B cell (primary cell): ENCODE results near the gene DCUN1D1. TPM values are rescaled to one million over a fixed set of nuclear protein-coding genes. Genes with fewer than 3 reads are reported as not detected.
"Not testable (repeated sequence)": the region's sequence is repeated elsewhere in the genome, so short reads cannot be mapped to it uniquely, and the experiment has no call there.

ENCODE experiments used
- ATAC-seq: fragments of 200-7000 bp; cut with Tn5 transposase; one replicate; pipeline ENCODE4 v1.10.0; 2021; ENCODE audit warnings: low read depth, mild to moderate bottlenecking, moderate number of reproducible peaks, moderate library complexity
- CTCF ChIA-PET: fragments of 350-600 bp; sonication (Branson Sonifier 250); formaldehyde crosslinking; loops from one replicate; lab custom pipeline; 2021; ENCODE audit warnings: antibody characterized with exemption, inconsistent platforms; lab: Charles Lee
- POLR2A ChIA-PET: fragments of 350-600 bp; sonication (Branson Sonifier 250); formaldehyde crosslinking; loops from one replicate; lab custom pipeline; 2021; ENCODE audit warnings: antibody characterized with exemption; lab: Charles Lee
- DNase-seq: peaks from one replicate; pipeline ENCODE4 v3.0.0; 2013
- H2AFZ ChIP-seq: 2 replicates; pipeline ENCODE4 v1.6.1; 2012; ENCODE audit warnings: mild to moderate bottlenecking, low read depth, low read length; ENCODE audit not compliant: insufficient read depth, poor library complexity, severe bottlenecking
- H3K27ac ChIP-seq, 2 donors: 1 replicate in 1 of 2; 2 replicates in 1 of 2; pipeline ENCODE4 v1.5.1; 2012 to 2013; ENCODE audit warnings: low read length in 2 of 2, mild to moderate bottlenecking in 2 of 2, moderate library complexity in 1 of 2
- H3K27me3 ChIP-seq, 4 experiments: fragments of 200-600 bp in 1 of 4; sonication (generic) in 1 of 4; replicated peaks in 1 of 4; 1 replicate in 2 of 4; 2 replicates in 2 of 4; pipeline versions ENCODE4 v1.6.1 to v1.7.0; 2013 to 2016; ENCODE audit warnings: low read length in 3 of 4, mild to moderate bottlenecking in 2 of 4, mixed read lengths in 1 of 4, moderate library complexity in 1 of 4; ENCODE audit not compliant: insufficient read depth in 4 of 4, control insufficient read depth in 3 of 4; ENCODE audit errors: control extremely low read depth in 1 of 4
- H3K36me3 ChIP-seq, 2 experiments: replicated peaks in 1 of 2; 1 replicate in 1 of 2; 2 replicates in 1 of 2; pipeline versions ENCODE4 v1.6.1 to v1.7.1; 2013; ENCODE audit warnings: low read length in 1 of 2; ENCODE audit not compliant: insufficient read depth in 2 of 2, control insufficient read depth in 1 of 2; ENCODE audit errors: control extremely low read depth in 1 of 2, extremely low read depth in 1 of 2
- H3K4me1 ChIP-seq, 2 donors: fragments of 200-600 bp in 1 of 2; sonication (generic) in 1 of 2; 1 replicate in 1 of 2; 2 replicates in 1 of 2; pipeline versions ENCODE4 v1.5.1 to v1.6.1; 2013 to 2017; ENCODE audit warnings: low read length in 2 of 2; ENCODE audit not compliant: control insufficient read depth in 2 of 2, insufficient read depth in 2 of 2
- H3K4me2 ChIP-seq: replicated peaks from 2 replicates; pipeline ENCODE3; 2012; ENCODE audit warnings: mild to moderate bottlenecking, low read depth, low read length; ENCODE audit not compliant: poor library complexity, severe bottlenecking
- H3K4me3 ChIP-seq, 5 experiments: fragments of 200-600 bp in 1 of 5; sonication (generic) in 1 of 5; 1 replicate in 3 of 5; 2 replicates in 2 of 5; pipeline versions ENCODE4 v1.5.1 to v1.7.0; 2011 to 2016; ENCODE audit warnings: low read length in 4 of 5, mild to moderate bottlenecking in 4 of 5, low read depth in 2 of 5, control low read depth in 1 of 5, moderate library complexity in 1 of 5; ENCODE audit not compliant: insufficient read depth in 1 of 5; ENCODE audit errors: control extremely low read depth in 1 of 5, extremely low read depth in 1 of 5
- H3K79me2 ChIP-seq: fragments of 200-600 bp; sonication (generic); one replicate; pipeline ENCODE4 v1.6.0; 2016; ENCODE audit warnings: low read length; ENCODE audit not compliant: control insufficient read depth, insufficient read depth
- H3K9ac ChIP-seq: fragments of 200-600 bp; sonication (generic); 2 replicates; pipeline ENCODE4 v1.6.1; 2017; ENCODE audit warnings: mild to moderate bottlenecking, low read length, moderate library complexity
- H3K9me3 ChIP-seq, 3 donors: one replicate each; pipeline versions ENCODE4 v1.6.1 to v1.7.1; 2013; ENCODE audit warnings: low read length in 2 of 3; ENCODE audit not compliant: control insufficient read depth in 2 of 3, insufficient read depth in 1 of 3; ENCODE audit errors: control extremely low read depth in 1 of 3
- H4K20me1 ChIP-seq: 2 replicates; pipeline ENCODE4 v1.6.0; 2012; ENCODE audit warnings: mild to moderate bottlenecking, low read length; ENCODE audit not compliant: insufficient read depth, control insufficient read depth, poor library complexity, severe bottlenecking
- H3K27ac Mint-ChIP-seq: one replicate; pipeline ENCODE4 v1.8.0; 2021; ENCODE audit warnings: mixed read lengths
- H3K27me3 Mint-ChIP-seq: one replicate; pipeline ENCODE4 v1.8.0; 2021; ENCODE audit warnings: mixed read lengths
- H3K4me1 Mint-ChIP-seq: one replicate; pipeline ENCODE4 v1.8.0; 2021; ENCODE audit warnings: mixed read lengths
- H3K4me3 Mint-ChIP-seq: one replicate; pipeline ENCODE4 v1.8.0; 2021; ENCODE audit warnings: mixed read lengths
- H3K9me3 Mint-ChIP-seq: one replicate; pipeline ENCODE4 v1.8.0; 2022; ENCODE audit warnings: mixed read lengths; ENCODE audit not compliant: insufficient read depth
- EZH2 ChIP-seq: IDR thresholded peaks from 2 replicates; pipeline ENCODE4 v1.6.1; 2012; ENCODE audit warnings: borderline replicate concordance, low read depth, mild to moderate bottlenecking, moderate library complexity, low read length; ENCODE audit not compliant: insufficient read depth, poor library complexity, severe bottlenecking
- WGBS: methylation state at CpG from one replicate; pipeline ENCODE4 v1.1.5; 2013; ENCODE audit warnings: missing lambda C conversion rate; ENCODE audit not compliant: insufficient coverage; 5-methylcytosine and 5-hydroxymethylcytosine counted together
- intact Hi-C: fragments of 100-400 bp; cut with micrococcal nuclease; formaldehyde crosslinking; loops from one replicate; pipeline ENCODE4 v1.10.0; 2022
- polyA plus RNA-seq: library from polyadenylated mRNA; depleted of rRNA; stranded (reverse); fragments of >200 nt; gene quantifications from 2 replicates; pipeline ENCODE4 v1.2.3, GENCODE V29; 2012
- total RNA-seq, 2 donors: library from RNA; stranded (reverse); fragments of 120-200 nt in 1 of 2; gene quantifications; 1 replicate in 1 of 2; 2 replicates in 1 of 2; pipeline versions ENCODE4 v1.2.3 to v1.2.4, GENCODE V29; 2013 to 2022
- TF ChIP-seq, protein P1 (sequence below): fragments of 200-600 bp; IDR thresholded peaks from one replicate; pipeline ENCODE4 v1.8.0; 2022; ENCODE audit warnings: antibody characterized with exemption, mild to moderate bottlenecking

Gene DCUN1D1
- total and polyA plus RNA-seq, 2 donors (not counting 1 experiment from before 2014, with no cell fraction given), result 3.7 to 35.5 TPM

DNA sequence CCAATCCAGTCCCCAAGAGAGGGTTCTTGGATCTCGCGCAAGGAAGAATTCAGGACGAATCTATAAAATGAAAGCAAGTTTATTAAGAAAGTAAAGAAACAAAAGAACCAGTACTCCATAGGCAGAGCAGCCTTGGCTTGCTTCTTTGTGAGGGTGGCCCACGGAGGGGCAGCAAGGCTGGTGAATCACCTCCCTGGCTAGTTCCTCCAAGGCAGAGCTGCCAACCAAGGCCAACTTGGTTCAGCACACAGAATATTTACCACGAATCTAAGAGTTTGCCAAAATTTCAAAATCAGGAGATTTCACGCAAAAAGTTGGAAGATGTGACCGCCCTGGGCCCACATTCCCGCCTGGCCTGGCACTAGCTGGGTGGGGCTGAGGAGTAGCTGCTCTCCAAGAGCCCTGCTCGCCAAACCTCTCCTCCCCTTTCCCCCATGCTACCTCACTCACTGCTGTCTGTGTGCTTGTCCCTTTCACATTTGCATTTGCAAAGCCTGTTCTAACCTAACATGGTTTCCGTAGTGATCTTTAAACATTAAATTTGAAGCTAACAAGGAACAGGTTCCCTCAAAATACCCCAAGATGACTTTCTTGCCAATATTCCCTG is 26.2 kb upstream of the DCUN1D1 start:
- no peak overlapping the region for H3K27ac ChIP-seq
- no peaks in the 10 kb centered on the region for H3K9me3 ChIP-seq
- DNase-seq, result no peak
- no peak for ATAC-seq
- no peak overlapping the region for H3K27ac Mint-ChIP-seq
- intact Hi-C loops, result no loop called here
- no peak overlapping the region for H3K4me3 ChIP-seq
- no peaks in the 10 kb centered on the region for H3K9me3 Mint-ChIP-seq
- H3K27me3 Mint-ChIP-seq, result no peaks in the 10 kb centered on the region
- H3K79me2 ChIP-seq, result no peaks in the 10 kb centered on the region
- no peaks in the 10 kb centered on the region for H3K4me1 ChIP-seq
- H2AFZ ChIP-seq, result no peak overlapping the region
- POLR2A ChIA-PET, result no interaction called here
- no peaks in the 10 kb centered on the region for H3K4me1 Mint-ChIP-seq
- H3K27me3 ChIP-seq, result no peaks in the 10 kb centered on the region
- CTCF ChIA-PET, result no interaction called here
- no peaks in the 10 kb centered on the region for H4K20me1 ChIP-seq
- 99% methylated on average over 10 of the region's 10 CpGs for WGBS
- no peak overlapping the region for H3K4me3 Mint-ChIP-seq
- TF ChIP-seq EZH2, result no peak
- H3K9ac ChIP-seq, result no peak overlapping the region
- peaks cover 0 to 3% of the 10 kb centered on the region in 2 experiments for H3K36me3 ChIP-seq
- H3K4me2 ChIP-seq, result no peak overlapping the region

DNA sequence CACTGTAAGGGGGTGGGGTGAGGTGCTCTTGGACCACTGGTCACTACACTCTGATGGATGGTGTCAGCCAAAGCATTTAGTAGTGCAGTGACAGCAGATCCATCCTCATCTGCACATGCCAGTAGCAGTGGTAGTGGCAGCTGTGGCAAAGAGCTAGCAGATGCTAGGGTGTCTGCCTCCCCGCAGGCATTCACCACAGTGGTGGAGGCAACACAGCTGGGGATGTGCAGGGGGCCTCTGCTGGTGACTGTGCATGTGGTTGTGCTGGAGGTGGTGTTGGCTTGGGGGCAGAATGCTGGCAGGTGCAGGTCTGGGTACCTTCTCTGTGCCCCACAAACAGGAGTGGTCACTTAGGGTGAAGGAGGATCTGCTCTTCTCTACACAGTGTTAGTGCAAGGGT is 19.4 kb upstream of the DCUN1D1 start:
- no peak overlapping the region for H2AFZ ChIP-seq
- no peak for DNase-seq
- intact Hi-C loops, result no loop called here
- CTCF ChIA-PET, result no interaction called here
- POLR2A ChIA-PET, result no interaction called here
- H3K27ac ChIP-seq, result no peak overlapping the region
- H3K4me2 ChIP-seq, result no peak overlapping the region
- Mint-ChIP-seq H3K27me3 (no peaks in the 10 kb centered on the region), H3K4me3 (no peak overlapping the region), H3K27ac (no peak overlapping the region), H3K9me3 (no peaks in the 10 kb centered on the region), H3K4me1 (no peaks in the 10 kb centered on the region)
- H4K20me1 ChIP-seq, result no peaks in the 10 kb centered on the region
- H3K9me3 ChIP-seq, result peaks cover 0 to under 1% (median under 1%) of the 10 kb centered on the region in 3 donors
- H3K36me3 ChIP-seq, result no peaks in the 10 kb centered on the region
- H3K4me3 ChIP-seq, result no peak overlapping the region
- H3K9ac ChIP-seq, result no peak overlapping the region
- H3K79me2 ChIP-seq, result no peaks in the 10 kb centered on the region
- WGBS, result 100% methylated on average over 1 of the region's 1 CpG
- H3K27me3 ChIP-seq, result no peaks in the 10 kb centered on the region
- ATAC-seq, result no peak
- TF ChIP-seq, protein P1, sequence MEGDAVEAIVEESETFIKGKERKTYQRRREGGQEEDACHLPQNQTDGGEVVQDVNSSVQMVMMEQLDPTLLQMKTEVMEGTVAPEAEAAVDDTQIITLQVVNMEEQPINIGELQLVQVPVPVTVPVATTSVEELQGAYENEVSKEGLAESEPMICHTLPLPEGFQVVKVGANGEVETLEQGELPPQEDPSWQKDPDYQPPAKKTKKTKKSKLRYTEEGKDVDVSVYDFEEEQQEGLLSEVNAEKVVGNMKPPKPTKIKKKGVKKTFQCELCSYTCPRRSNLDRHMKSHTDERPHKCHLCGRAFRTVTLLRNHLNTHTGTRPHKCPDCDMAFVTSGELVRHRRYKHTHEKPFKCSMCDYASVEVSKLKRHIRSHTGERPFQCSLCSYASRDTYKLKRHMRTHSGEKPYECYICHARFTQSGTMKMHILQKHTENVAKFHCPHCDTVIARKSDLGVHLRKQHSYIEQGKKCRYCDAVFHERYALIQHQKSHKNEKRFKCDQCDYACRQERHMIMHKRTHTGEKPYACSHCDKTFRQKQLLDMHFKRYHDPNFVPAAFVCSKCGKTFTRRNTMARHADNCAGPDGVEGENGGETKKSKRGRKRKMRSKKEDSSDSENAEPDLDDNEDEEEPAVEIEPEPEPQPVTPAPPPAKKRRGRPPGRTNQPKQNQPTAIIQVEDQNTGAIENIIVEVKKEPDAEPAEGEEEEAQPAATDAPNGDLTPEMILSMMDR, result no peak
- no peak for TF ChIP-seq EZH2
- H3K4me1 ChIP-seq, result no peaks in the 10 kb centered on the region

DNA sequence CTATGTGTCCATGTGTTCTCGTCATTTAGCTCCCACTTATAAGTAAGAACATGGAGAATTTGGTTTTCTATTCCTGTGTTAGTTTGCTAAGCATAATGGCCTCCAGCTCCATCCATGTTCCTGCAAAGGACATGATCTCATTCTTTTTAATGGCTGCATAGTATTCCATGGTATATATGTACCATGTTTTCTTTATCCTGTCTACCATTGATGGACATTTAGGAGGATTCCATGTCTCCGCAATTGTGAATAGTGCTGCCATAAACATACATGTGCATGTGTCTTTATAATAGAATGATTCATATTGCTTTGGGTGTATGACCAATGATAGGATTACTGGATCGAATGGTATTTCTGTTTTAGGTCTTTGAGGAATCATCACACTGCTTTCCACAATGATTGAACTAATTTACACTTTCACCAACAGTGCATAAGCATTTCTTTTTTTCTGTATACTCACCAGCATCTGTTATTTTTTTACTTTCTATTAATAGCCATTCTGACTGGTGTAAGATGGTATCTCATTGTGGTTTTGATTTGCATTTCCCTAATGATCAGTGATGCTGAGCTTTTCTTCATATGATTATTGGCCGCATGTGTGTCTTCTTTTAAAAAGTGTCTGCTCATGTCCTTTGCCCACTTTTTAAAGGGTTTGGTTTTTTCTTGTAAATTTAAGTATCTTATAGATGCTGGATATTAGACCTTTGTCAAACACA is 13.3 kb upstream of the DCUN1D1 start:
- H3K27ac Mint-ChIP-seq, H3K27ac ChIP-seq, H3K27me3 ChIP-seq, H2AFZ ChIP-seq, H3K9me3 Mint-ChIP-seq, H3K4me1 ChIP-seq, POLR2A ChIA-PET, H3K27me3 Mint-ChIP-seq, intact Hi-C loops, CTCF ChIA-PET, H3K9me3 ChIP-seq, H3K4me2 ChIP-seq, H3K9ac ChIP-seq, H4K20me1 ChIP-seq, H3K79me2 ChIP-seq, H3K4me3 Mint-ChIP-seq, H3K36me3 ChIP-seq, H3K4me3 ChIP-seq: not testable (repeated sequence)
- WGBS, result 100% methylated on average over 1 of the region's 4 CpGs
- DNase-seq (peak; percentile 21), ATAC-seq (peak; percentile 33)
- peaks cover 15% of the 10 kb centered on the region for H3K4me1 Mint-ChIP-seq
